H9 (cell line): ENCODE results near the gene PER2. TPM values are rescaled to one million over a fixed set of nuclear protein-coding genes. Genes with fewer than 3 reads are reported as not detected.
"Not testable (repeated sequence)": the region's sequence is repeated elsewhere in the genome, so short reads cannot be mapped to it uniquely, and the experiment has no call there.

Experiments used
- DNase-seq: peaks from one replicate; pipeline ENCODE4 v3.0.0-alpha.2; 2017
- H2AFZ ChIP-seq: one replicate; pipeline ENCODE4 v1.6.1; 2013; ENCODE audit warnings: mild to moderate bottlenecking, low read length, control low read depth, moderate library complexity
- H2AK5ac ChIP-seq: 2 replicates; pipeline ENCODE4 v1.6.1; 2013; ENCODE audit warnings: low read length, control low read depth, mixed read lengths; ENCODE audit not compliant: insufficient read length
- H2BK120ac ChIP-seq: one replicate; pipeline ENCODE4 v1.6.1; 2013; ENCODE audit warnings: low read depth, mild to moderate bottlenecking, low read length, control low read depth, inconsistent platforms; ENCODE audit not compliant: poor library complexity, severe bottlenecking
- H2BK12ac ChIP-seq: 2 replicates; pipeline ENCODE4 v1.6.1; 2013; ENCODE audit warnings: low read length, control low read depth, mixed read lengths, low read depth; ENCODE audit not compliant: insufficient read length
- H2BK15ac ChIP-seq: 2 replicates; pipeline ENCODE4 v1.6.1; 2013; ENCODE audit warnings: low read depth, low read length, control low read depth
- H2BK20ac ChIP-seq: one replicate; pipeline ENCODE4 v1.6.1; 2013; ENCODE audit warnings: low read depth, mild to moderate bottlenecking, low read length, control low read depth, inconsistent platforms; ENCODE audit not compliant: poor library complexity, severe bottlenecking
- H2BK5ac ChIP-seq: 2 replicates; pipeline ENCODE4 v1.6.1; 2013; ENCODE audit warnings: low read length, control low read depth, mixed read lengths; ENCODE audit not compliant: insufficient read length
- H3K14ac ChIP-seq: 2 replicates; pipeline ENCODE4 v1.6.1; 2013; ENCODE audit warnings: low read length, control low read depth; ENCODE audit not compliant: insufficient read depth
- H3K18ac ChIP-seq: 2 replicates; pipeline ENCODE4 v1.6.1; 2013; ENCODE audit warnings: low read depth, mild to moderate bottlenecking, mixed read lengths, low read length, control low read depth; ENCODE audit not compliant: insufficient read length
- H3K23ac ChIP-seq: 2 replicates; pipeline ENCODE4 v1.6.1; 2013; ENCODE audit warnings: low read length, control low read depth, mixed read lengths, low read depth; ENCODE audit not compliant: insufficient read length
- H3K23me2 ChIP-seq: 2 replicates; pipeline ENCODE4 v1.6.1; 2013; ENCODE audit warnings: low read depth, mild to moderate bottlenecking, mixed read lengths, low read length, control low read depth; ENCODE audit not compliant: insufficient read length, poor library complexity, severe bottlenecking
- H3K27ac ChIP-seq: 2 replicates; pipeline ENCODE4 v1.5.1; 2013; ENCODE audit warnings: low read length, control low read depth, mixed read lengths, low read depth; ENCODE audit not compliant: insufficient read length
- H3K27me3 ChIP-seq: 2 replicates; pipeline ENCODE4 v1.6.1; 2013; ENCODE audit warnings: low read length, control low read depth, inconsistent platforms; ENCODE audit not compliant: insufficient read depth
- H3K4ac ChIP-seq: 2 replicates; pipeline ENCODE4 v1.6.1; 2013; ENCODE audit warnings: low read depth, mild to moderate bottlenecking, control low read depth, inconsistent platforms, low read length, moderate library complexity
- H3K4me1 ChIP-seq: 2 replicates; pipeline ENCODE4 v1.6.1; 2013; ENCODE audit warnings: low read length, control low read depth, inconsistent platforms; ENCODE audit not compliant: insufficient read depth
- H3K4me2 ChIP-seq: 2 replicates; pipeline ENCODE4 v1.6.1; 2013; ENCODE audit warnings: low read length, control low read depth, mixed read lengths; ENCODE audit not compliant: insufficient read length, insufficient read depth
- H3K56ac ChIP-seq: 2 replicates; pipeline ENCODE4 v1.6.1; 2013; ENCODE audit warnings: low read depth, mild to moderate bottlenecking, mixed read lengths, low read length, control low read depth; ENCODE audit not compliant: insufficient read length
- H3K79me1 ChIP-seq: 2 replicates; pipeline ENCODE4 v1.6.1; 2013; ENCODE audit warnings: low read depth, mild to moderate bottlenecking, moderate library complexity, low read length, control low read depth, inconsistent platforms; ENCODE audit not compliant: insufficient read depth, poor library complexity, severe bottlenecking
- H3K79me2 ChIP-seq: 2 replicates; pipeline ENCODE4 v1.6.1; 2013; ENCODE audit warnings: low read length, control low read depth, inconsistent platforms; ENCODE audit not compliant: insufficient read depth
- H3K9ac ChIP-seq: 2 replicates; pipeline ENCODE4 v1.6.1; 2013; ENCODE audit warnings: low read length, control low read depth, mixed read lengths; ENCODE audit not compliant: insufficient read length; ENCODE audit errors: extremely low read depth
- H3K9me3 ChIP-seq: one replicate; pipeline ENCODE4 v1.6.1; 2013; ENCODE audit warnings: low read depth, low read length, inconsistent platforms; ENCODE audit not compliant: control insufficient read depth
- H3T11ph ChIP-seq: one replicate; pipeline ENCODE4 v1.6.1; 2013; ENCODE audit warnings: mild to moderate bottlenecking, low read length, control low read depth, inconsistent platforms
- H4K20me1 ChIP-seq: one replicate; pipeline ENCODE4 v1.6.1; 2013; ENCODE audit not compliant: control insufficient read depth, insufficient read length, insufficient read depth
- H4K5ac ChIP-seq: 2 replicates; pipeline ENCODE4 v1.6.1; 2013; ENCODE audit warnings: low read depth, mild to moderate bottlenecking, mixed read lengths, low read length, control low read depth; ENCODE audit not compliant: insufficient read length
- H4K8ac ChIP-seq: replicated peaks from 2 replicates; pipeline ENCODE4 v1.6.1; 2013; ENCODE audit warnings: low read length, control low read depth, mixed read lengths, low read depth; ENCODE audit not compliant: insufficient read length
- H4K91ac ChIP-seq: 2 replicates; pipeline ENCODE4 v1.6.1; 2013; ENCODE audit warnings: low read depth, mild to moderate bottlenecking, moderate library complexity, mixed read lengths, low read length, control low read depth; ENCODE audit not compliant: insufficient read length
- H3K27ac Mint-ChIP-seq, 3 experiments: 2 replicates in 2 of 3; 3 replicates in 1 of 3; pipeline ENCODE4 v1.8.0; 2020 to 2021; ENCODE audit warnings: mixed read lengths in 3 of 3, mild to moderate bottlenecking in 1 of 3, moderate library complexity in 1 of 3
- H3K27me3 Mint-ChIP-seq: 2 replicates; pipeline ENCODE4 v1.8.0; 2021; ENCODE audit warnings: low read depth, mild to moderate bottlenecking, moderate library complexity, mixed read lengths
- H3K36me3 Mint-ChIP-seq, 3 experiments: 2 replicates in 2 of 3; 3 replicates in 1 of 3; pipeline ENCODE4 v1.8.0; 2020 to 2021; ENCODE audit warnings: low read depth in 3 of 3, mixed read lengths in 3 of 3; ENCODE audit not compliant: insufficient read depth in 1 of 3
- H3K4me1 Mint-ChIP-seq, 2 experiments: 2 replicates each; pipeline ENCODE4 v1.8.0; 2020; ENCODE audit warnings: mixed read lengths in 2 of 2
- H3K4me3 Mint-ChIP-seq, 2 experiments: 2 replicates in 1 of 2; 3 replicates in 1 of 2; pipeline ENCODE4 v1.8.0; 2020 to 2021; ENCODE audit warnings: mild to moderate bottlenecking in 2 of 2, mixed read lengths in 2 of 2, moderate library complexity in 1 of 2
- H3K9me3 Mint-ChIP-seq, 2 experiments: 2 replicates in 1 of 2; 3 replicates in 1 of 2; pipeline ENCODE4 v1.8.0; 2020; ENCODE audit warnings: mild to moderate bottlenecking in 2 of 2, mixed read lengths in 2 of 2, moderate library complexity in 1 of 2
- CTCF ChIP-seq: fragments of 200-600 bp; sonication (generic); conservative IDR thresholded peaks from 3 replicates; pipeline ENCODE4 v1.8.0; 2021; ENCODE audit warnings: antibody characterized with exemption, mild to moderate bottlenecking
- WGBS: extraction: QIAGEN DNeasy Blood & Tissue Kit; methylation state at CpG from one replicate; pipeline ENCODE4 v1.1.7; 2013; ENCODE audit warnings: missing lambda C conversion rate, low lambda C conversion rate, mixed read lengths; ENCODE audit not compliant: insufficient read length; ENCODE audit errors: extremely low coverage; 5-methylcytosine and 5-hydroxymethylcytosine counted together
- total RNA-seq: library from RNA; stranded (reverse); gene quantifications from 2 replicates; pipeline ENCODE4 v1.2.1, GENCODE V29; 2021

Gene PER2
- total RNA-seq, 1 experiment from 2014 or later: 12.9 TPM

GRCh38 chr2:238274152-238274865 lies 14.1 kb downstream of the PER2 start:
- no peak overlapping the region for H3K56ac ChIP-seq
- no peak overlapping the region for H2BK20ac ChIP-seq
- H3K23me2 ChIP-seq: no peaks in the 10 kb centered on the region
- H3K27me3 Mint-ChIP-seq: no peaks in the 10 kb centered on the region; the same call in 1 of the 2 replicates
- no peak overlapping the region for H3K4me3 Mint-ChIP-seq
- no peak overlapping the region for H3K14ac ChIP-seq
- no peak overlapping the region for H2AK5ac ChIP-seq
- H2AFZ ChIP-seq: no peak overlapping the region
- H3K9me3 Mint-ChIP-seq: no peaks in the 10 kb centered on the region
- no peaks in the 10 kb centered on the region for H4K20me1 ChIP-seq
- no peaks in the 10 kb centered on the region for H3K9me3 ChIP-seq
- no peak overlapping the region for H3K27ac Mint-ChIP-seq
- H3T11ph ChIP-seq: no peak overlapping the region
- H3K36me3 Mint-ChIP-seq: peaks cover 3 to 29% (median 27%) of the 10 kb centered on the region in 3 experiments; a peak in 5 of 7 replicates
- H4K8ac ChIP-seq: no peak overlapping the region
- no peak overlapping the region for H3K23ac ChIP-seq
- no peak for TF ChIP-seq CTCF
- no peak for DNase-seq
- H4K5ac ChIP-seq: no peak overlapping the region
- no peak overlapping the region for H3K27ac ChIP-seq
- H2BK5ac ChIP-seq: no peak overlapping the region
- no peaks in the 10 kb centered on the region for H3K79me2 ChIP-seq
- H3K4me2 ChIP-seq: no peak overlapping the region
- no CpG with 5 or more reads among the region's 20 CpGs for WGBS
- no peak overlapping the region for H3K9ac ChIP-seq
- H2BK12ac ChIP-seq: no peak overlapping the region
- no peaks in the 10 kb centered on the region for H3K27me3 ChIP-seq
- H3K4me1 Mint-ChIP-seq: peaks cover 6 to 7% of the 10 kb centered on the region in 2 experiments; a peak in 2 of 4 replicates
- H2BK120ac ChIP-seq: no peak overlapping the region
- H3K18ac ChIP-seq: no peak overlapping the region
- no peak overlapping the region for H3K4ac ChIP-seq
- H4K91ac ChIP-seq: no peak overlapping the region
- H3K4me1 ChIP-seq: no peaks in the 10 kb centered on the region; the same call in 1 of the 2 replicates
- H2BK15ac ChIP-seq: no peak overlapping the region
- no peaks in the 10 kb centered on the region for H3K79me1 ChIP-seq

- not testable (repeated sequence) for H4K20me1 ChIP-seq, H3K4me2 ChIP-seq, H3K9me3 Mint-ChIP-seq, H2BK120ac ChIP-seq, H3K18ac ChIP-seq, H3K4ac ChIP-seq, H3K27ac ChIP-seq, H3K4me3 Mint-ChIP-seq, H3K9me3 ChIP-seq, H3K27me3 ChIP-seq, H3K79me2 ChIP-seq, H2AK5ac ChIP-seq, H3K9ac ChIP-seq, H3K56ac ChIP-seq, H2BK5ac ChIP-seq, H3K23me2 ChIP-seq, H3K4me1 Mint-ChIP-seq, H3K14ac ChIP-seq, H4K91ac ChIP-seq, H4K8ac ChIP-seq, H2BK20ac ChIP-seq, H3T11ph ChIP-seq, H4K5ac ChIP-seq, H2BK15ac ChIP-seq, DNase-seq, H3K79me1 ChIP-seq, H3K23ac ChIP-seq, H3K27ac Mint-ChIP-seq, H3K27me3 Mint-ChIP-seq, H2AFZ ChIP-seq, H3K4me1 ChIP-seq, H2BK12ac ChIP-seq
- no CpG with 5 or more reads among the region's 10 CpGs for WGBS
- H3K36me3 Mint-ChIP-seq: peaks cover 3 to 32% (median 27%) of the 10 kb centered on the region in 3 experiments; a peak in 5 of 7 replicates
Observed at GRCh38 chr2:238273433-238273832, 15.0 kb downstream of the PER2 start.
